ENCODE results near the gene DYRK1A.

DYRK1A gene

GRCh38 chr21:37550618-37551330, 184.2 kb downstream of the DYRK1A start:
- no peak for DNase-seq (ENCODE audit: low read depth in 2 of 2)

GRCh38 chr21:37551331-37551992, 184.9 kb downstream of the DYRK1A start:
- no peak for DNase-seq (ENCODE audit: low read depth in 2 of 2)

DNA sequence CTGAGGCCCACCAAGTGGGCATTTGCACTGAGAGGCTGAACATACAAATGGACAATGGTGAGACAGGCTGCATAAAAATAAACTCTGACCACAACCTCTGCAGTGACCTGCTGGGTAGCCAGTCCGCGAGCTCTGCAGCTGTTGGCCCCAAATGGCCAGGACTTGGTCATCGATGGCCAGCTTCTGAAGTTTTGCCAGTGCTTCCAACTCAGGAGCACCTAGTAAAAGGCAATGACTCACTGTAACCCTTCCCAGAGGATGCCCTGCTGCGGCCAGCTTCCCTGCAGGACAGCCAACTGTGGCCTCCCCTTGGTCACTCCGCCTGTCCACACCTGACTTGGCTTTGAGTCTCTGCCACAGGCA, 185.4 kb downstream of the DYRK1A start:
- DNase-seq (ENCODE audit: low read depth in 2 of 2) = no peak

- DNase-seq (ENCODE audit: low read depth in 2 of 2) = no peak
Measured at GRCh38 chr21:37552496-37553029, 186.0 kb downstream of the DYRK1A start.

- DNase-seq (ENCODE audit: low read depth in 2 of 2) = no peak
Measured at GRCh38 chr21:37553078-37553481, 186.5 kb downstream of the DYRK1A start.

DNA sequence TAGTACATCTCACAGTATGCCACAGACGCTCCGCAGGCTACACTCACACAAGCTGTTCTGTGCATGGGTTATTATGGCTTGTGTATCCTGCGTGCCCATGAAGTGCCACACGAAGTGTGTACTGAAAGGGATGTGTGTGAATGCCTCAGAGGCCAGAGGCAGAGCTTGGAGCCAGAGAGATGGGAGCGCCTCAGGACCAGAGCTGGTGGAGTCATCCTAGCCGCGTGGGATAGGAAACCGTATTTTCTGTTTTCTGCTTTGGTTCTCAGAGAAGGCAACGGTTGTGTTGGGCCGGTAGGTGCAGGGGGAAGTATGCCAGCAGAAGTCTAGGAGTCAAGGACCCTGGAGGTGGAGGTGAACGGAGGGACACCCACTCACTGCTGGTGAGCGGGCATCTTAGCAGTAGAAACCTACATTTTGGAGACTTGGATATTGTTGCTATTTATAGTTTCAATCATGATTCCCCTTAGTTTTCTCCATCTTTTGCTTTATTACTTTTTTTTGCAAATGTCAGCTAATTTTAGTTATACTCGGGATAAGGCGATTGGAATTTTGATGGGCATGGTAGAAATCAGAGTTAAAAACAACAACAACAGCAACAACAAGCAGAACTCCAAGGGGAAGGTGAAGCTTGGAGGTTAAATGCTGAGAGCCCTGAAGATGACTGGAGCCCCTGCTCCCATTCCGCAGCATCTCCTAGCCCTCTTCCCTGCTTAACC, 188.2 kb downstream of the DYRK1A start:
- DNase-seq (ENCODE audit: low read depth in 2 of 2) = no peak

DNA sequence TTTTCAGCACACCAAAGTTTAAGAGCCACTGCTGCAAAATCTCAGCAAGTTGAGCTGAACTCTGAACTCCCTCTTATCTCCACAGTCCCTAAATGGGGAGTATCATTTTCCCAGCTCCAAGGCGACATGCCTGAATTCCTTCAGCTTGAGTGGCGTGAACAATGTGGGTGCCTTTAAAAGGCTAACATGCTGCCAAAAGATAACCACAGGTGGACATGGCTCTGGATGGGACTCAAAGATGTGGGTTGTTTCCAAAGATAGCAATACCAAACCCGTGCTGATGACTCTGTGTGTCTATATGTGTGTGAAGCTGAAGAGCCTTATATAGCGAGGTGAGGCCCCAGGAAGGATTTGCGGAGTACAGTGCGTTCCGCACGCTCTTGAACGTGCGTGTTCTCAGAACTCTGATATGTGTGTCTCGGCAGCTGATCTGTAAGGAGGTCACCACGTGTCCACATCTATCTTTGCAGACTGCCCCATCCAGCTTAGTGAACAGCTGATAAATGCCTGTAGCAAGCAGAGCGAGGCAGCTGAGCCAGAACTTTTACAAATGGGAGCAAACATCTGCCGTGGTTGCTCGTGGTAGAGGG, 189.2 kb downstream of the DYRK1A start:
- DNase-seq (ENCODE audit: low read depth in 2 of 2) = no peak

GRCh38 chr21:37557261-37557950, 190.8 kb downstream of the DYRK1A start:
- DNase-seq (ENCODE audit: low read depth in 2 of 2) = no peak

DNA sequence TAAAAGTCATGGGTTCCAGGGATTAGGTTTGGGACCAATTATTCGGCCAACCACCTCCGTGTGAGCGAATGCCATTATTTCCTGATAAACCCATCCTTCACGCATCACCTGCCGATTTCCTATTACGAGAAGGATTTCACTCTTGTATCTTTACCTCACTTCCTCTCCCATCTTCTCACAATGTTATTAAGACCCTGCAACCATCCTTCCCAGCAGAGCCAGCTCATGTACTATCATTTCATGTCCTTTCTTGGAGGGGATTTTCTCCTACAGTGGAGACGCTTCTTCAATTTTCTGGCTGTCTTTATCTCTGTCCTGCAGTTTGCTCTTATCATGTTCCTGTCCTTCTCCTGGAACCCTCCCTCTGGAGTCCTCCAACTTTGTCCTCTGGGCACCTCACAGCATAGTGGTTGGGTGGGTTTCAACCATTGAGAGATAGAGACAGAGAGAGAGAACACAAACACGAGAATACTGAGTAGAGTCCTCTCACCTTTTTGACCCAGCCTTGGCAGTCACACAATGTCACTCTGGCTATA, 192.2 kb downstream of the DYRK1A start:
- DNase-seq (ENCODE audit: low read depth in 2 of 2) = no peak

DNA sequence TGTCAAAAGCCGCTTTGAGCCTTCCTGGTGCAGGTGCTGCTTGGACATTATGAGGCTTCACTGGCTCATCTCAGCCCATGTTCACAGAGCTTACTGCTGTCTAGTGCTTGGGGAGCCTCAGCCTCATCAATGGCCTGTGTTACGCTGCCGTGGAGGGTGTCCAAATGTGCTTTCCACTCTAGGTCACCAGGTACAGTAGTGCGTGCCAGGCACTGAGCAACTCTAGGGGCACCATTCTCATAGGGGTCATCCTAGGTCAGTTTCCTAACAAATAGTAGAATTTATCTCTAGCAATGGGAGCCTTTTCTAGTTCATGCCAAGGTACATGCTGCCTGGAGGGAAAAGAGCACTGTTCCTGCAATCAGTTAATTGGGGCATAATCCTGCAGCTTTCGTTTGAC, 193.8 kb downstream of the DYRK1A start:
- DNase-seq (ENCODE audit: low read depth in 2 of 2) = no peak

DNA sequence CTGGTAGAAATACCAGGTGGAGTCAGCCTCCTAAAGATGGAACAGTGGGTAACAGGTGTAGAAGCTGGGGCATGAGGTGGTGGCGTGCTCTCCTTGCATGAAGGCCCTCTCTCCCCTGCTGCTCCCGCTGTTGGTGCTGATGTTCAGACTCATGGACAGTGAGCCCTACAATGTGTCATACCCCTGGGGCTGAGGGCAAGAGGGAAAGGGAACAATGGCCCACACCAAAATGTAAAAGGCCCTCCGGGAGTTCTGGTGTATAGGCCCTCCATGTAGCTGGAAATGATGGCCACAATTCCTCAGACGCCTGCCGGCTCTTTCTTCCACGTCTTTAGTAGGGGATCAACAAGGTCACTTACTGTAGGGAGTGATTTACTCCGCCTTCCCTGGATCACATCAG, 194.9 kb downstream of the DYRK1A start:
- no peak for DNase-seq (ENCODE audit: low read depth in 2 of 2)

DNA sequence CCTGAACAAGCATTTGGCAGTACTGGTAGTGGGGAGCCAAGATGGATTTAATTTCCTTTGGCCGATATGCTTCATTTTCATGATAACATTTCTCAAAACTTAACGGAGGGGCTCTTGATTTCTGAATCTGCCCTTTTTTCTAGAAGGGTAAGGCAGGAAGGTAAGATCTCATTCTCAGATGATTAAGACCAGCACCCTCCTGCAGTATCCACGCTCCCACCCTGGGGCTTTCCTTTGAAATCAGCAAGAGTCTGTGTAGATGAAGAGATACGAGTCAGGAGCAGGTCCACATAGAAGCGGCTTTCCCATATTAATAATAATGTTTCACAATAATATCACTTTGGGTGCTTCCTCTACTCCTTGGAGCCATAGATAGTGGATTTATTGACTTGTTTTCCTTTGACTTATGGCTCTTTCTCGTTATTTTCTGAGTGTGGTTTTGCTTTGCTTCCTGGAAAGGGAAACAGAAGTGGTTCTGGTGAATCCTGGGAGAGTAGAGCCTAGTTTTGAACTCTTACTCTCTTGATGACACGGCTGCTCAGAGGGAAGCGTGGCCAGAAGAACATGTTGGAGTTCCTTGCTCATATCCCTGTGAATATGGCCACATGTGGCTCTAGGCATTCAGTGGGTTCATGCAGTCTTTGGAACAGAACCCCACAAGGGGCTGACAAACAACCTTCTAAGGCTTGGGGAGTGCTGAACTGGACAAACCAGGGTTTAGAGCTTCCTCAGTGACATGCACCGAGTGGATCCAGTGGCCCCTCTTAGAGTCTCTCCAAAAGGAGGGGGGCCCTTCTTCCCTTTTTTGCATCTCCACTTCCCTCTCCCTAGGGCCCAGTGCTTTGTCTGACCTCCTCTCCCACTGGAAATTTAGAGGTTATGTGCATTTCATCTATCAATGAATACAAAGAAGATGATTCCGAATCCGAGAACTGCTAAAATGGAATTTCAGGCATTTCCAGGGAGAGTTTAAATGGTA, 195.7 kb downstream of the DYRK1A start:
- DNase-seq (ENCODE audit: low read depth in 2 of 2) = no peak

DNA sequence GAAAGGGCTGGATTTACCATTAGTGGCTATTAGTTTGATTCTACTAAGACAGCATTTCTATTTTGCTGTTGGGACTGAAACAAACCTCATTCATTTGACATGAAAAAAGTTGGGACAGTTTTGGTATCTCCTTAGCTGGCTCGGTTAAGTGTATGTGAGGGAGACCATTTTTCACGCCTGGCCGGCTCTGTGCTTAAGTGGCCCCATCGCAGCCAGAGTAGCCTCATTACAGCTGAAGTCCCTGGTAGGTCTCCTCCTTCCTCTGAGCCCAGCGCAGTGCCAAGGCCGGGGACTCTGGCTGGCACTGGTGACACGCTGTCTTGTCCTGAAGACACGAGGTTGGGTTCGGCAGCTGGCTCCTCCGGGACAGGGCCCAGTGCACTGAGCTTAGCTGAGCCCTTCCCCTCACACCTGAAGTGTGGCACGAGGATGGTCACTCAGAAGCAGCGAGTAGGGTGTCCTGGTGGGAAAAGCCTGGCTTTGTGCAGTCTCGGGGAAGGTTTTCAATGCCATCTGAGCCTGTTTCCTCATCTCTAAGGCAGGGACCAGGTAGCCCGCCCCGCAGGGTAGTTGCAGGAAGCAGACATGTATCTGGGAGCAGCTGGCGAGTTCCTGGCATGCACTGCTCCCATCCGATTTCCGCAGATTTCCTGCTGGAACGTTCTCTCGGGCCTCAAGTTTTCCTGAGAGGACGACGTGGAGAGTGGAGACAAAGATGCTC, 196.5 kb downstream of the DYRK1A start:
- DNase-seq (ENCODE audit: low read depth in 2 of 2) = no peak

DNA sequence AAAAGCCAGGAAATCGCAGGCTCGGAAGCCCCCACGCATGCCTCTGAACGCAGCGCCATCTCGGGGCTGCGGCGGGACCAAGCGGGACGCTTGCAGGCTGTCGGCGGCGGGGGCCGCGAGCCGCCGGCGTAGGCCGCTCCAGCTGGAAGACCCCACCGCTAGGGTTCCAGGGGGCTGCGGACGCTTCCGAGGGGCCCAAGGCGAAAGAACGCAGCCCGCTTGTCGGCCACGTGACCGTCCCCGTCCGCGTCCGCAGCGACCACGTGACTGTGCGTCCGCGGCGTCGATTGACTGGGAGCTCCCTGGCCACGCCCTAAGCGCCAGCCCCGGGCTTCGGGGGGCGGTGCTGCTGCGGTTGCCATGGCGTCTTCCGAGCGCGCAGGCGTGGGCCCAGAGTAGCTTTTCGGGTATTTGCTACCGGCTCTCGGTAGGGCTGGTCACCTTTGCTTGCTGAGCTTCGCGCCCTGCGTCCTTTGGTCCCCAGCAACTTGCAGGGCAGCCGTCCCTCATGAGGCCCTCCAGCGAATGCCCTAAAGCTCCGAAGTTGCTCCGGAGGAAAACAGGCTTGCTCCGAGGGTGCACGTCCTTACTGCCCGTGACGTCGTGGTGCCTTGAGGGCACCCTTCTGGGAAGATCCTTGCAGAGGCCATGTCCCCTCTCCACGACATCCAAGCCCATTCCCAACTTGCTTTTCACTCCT, 197.2 kb downstream of the DYRK1A start:
- peak; percentile 87 to 91 for DNase-seq (ENCODE audit: low read depth in 2 of 2)

GRCh38 chr21:37564341-37564923, 197.9 kb downstream of the DYRK1A start:
- DNase-seq (ENCODE audit: low read depth in 2 of 2) = peak; percentile 66 to 81

DNA sequence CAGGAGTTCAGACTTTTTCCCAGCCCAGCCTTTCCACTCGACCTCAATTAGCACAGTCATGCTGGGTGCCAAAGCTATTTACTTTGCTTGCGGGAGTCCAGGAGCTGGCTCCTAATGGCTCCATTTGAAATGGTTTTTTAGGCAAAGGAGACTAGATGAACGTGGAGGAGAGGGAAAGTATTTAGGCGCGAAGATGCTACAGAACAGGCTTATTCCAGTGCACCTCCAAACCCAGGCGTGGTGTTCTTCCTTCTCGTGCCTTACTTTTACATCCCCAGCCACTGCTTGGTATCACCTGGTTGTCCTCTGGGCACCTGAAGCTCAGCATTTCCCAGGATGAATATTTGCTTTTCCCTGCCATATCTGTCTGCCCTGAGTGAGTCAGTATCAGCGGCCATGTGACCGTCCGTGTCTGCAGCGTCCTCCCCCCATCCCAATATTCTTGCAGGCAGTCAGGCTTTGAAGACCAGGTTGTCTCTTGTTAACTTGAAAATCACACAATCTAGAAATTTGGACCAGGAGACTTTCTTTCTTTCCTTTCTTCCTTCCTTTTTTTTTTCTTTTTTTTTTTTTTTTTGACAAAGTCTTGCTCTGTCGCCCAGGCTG, 198.5 kb downstream of the DYRK1A start:
- no peak for DNase-seq (ENCODE audit: low read depth in 2 of 2)

DNA sequence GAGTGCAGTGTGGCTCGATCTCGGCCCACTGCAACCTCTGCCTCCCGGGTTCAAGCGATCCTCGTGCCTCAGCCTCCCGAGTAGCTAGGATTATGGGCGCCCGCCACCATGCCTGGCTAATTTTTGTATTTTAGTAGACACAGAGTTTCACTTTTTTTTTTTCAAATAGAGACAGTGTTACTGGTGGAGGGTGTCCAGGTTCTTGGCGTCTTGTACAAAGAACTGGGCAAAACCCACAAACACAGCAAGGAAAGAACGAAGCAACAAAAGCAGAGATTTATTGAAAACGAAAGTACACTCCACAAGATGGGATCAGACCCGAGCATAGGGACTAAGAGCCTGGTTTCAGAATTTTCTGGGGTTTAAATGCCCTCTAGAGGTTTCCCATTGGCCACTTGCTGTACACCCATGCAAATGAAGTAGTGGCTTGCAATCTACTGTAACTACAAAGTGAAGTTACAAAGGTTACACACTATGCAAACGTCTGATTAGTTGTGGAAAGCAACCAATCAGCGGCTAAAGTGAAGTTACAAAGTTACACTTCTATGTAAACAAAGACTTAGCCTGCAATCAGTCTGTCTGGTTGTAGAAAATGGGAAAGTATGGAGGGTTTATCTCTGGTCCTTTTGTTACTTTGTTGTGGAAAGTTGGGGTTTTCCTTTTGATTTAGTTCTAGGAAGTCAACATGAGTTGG, 199.1 kb downstream of the DYRK1A start:
- no peak for DNase-seq (ENCODE audit: low read depth in 2 of 2)
